ENCODE results near the gene ZRANB3. TPM values are rescaled to one million over a fixed set of nuclear protein-coding genes. Genes with fewer than 3 reads are reported as not detected.
"Not testable (repeated sequence)": the region's sequence is repeated elsewhere in the genome, so short reads cannot be mapped to it uniquely, and the experiment has no call there.

The ZRANB3 gene
- total RNA-seq, 2 experiments from 2014 or later, result 11.6 to 27.0 TPM

DNA sequence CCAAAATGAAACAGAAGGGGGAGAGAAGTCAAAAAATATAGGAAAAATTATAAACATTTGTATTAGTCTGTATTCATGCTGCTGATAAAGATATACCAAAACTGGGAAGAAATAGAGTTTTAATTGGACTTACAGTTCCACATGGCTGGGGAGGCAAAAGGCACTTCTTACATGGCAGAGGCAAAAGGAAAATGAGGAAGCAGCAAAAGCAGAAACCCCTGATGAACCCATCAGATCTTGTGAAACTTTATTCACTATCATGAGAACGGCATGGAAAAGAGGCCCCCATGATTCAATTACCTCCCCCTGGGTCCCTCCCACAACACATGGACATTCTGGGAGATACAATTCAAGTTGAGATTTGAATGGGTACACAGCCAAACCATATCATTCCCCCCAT, 79.1 kb downstream of the ZRANB3 start:
- H3K9me2 ChIP-seq (ENCODE audit: insufficient read depth, low read length), result no peaks in the 10 kb centered on the region
- ChIA-PET CTCF (ENCODE audit: unreplicated experiment) (no interaction called here), POLR2A (no interaction called here)
- H3K4me2 ChIP-seq (ENCODE audit: low read length), result no peak overlapping the region
- peaks cover 18% of the 10 kb centered on the region; the same call in 1 of the 2 replicates for H3K9me3 ChIP-seq (ENCODE audit: low read length)
- intact Hi-C loops (cut with micrococcal nuclease; ENCODE audit: unreplicated experiment), result no loop called here
- no TSS peak for BruUV-seq (replicated peaks)
- TF ChIP-seq CTCF (conservative IDR thresholded peaks at IDR 0.05; ENCODE audit: low read length) (no peak), EZH2phosphoT487 (IDR thresholded peaks at IDR 0.05; ENCODE audit: borderline replicate concordance, low read depth, low read length) (no peak)
- H3K4me3 ChIP-seq (ENCODE audit: low read depth, low read length, poor library complexity, severe bottlenecking), result no peak overlapping the region
- no peaks in the 10 kb centered on the region; the same call in 1 of the 2 replicates for H3K36me3 ChIP-seq (ENCODE audit: insufficient read depth, low read length)
- H3K4me1 ChIP-seq (ENCODE audit: insufficient read depth, low read length, poor library complexity, severe bottlenecking), result no peaks in the 10 kb centered on the region
- no peaks in the 10 kb centered on the region for H3K79me2 ChIP-seq (ENCODE audit: insufficient read depth, low read depth, low read length)
- H3K27ac ChIP-seq (ENCODE audit: low read depth, low read length, poor library complexity, severe bottlenecking), result no peak overlapping the region
- no peak for DNase-seq (ENCODE audit: low spot score)
- H4K20me1 ChIP-seq (ENCODE audit: insufficient read depth, low read length), result no peaks in the 10 kb centered on the region
- no peak overlapping the region for H2AFZ ChIP-seq (ENCODE audit: low read length)

DNA sequence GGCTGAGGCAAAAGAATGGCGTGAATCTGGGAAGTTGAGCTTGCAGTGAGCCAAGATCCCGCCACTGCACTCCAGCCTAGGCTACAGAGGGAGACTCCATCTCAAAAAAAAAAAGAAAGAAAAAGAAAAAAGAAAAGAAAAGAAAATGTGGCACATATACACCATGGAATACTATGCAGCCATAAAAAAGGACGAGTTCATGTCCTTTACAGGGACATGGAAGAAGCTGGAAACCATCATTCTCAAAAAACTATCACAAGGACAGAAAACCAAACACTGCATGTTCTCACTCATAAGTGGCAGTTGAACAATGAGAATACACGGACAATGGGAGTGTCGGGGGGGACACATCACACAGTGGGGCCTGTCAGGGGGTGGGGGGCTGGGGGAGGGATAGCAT, 88.0 kb downstream of the ZRANB3 start:
- H2AFZ ChIP-seq (ENCODE audit: low read length); H3K4me3 ChIP-seq (ENCODE audit: low read depth, low read length, poor library complexity, severe bottlenecking); H4K20me1 ChIP-seq (ENCODE audit: insufficient read depth, low read length); H3K9me3 ChIP-seq (ENCODE audit: low read length); CTCF ChIA-PET (ENCODE audit: unreplicated experiment); H3K9me2 ChIP-seq (ENCODE audit: insufficient read depth, low read length); BruUV-seq (replicated peaks); H3K79me2 ChIP-seq (ENCODE audit: insufficient read depth, low read depth, low read length); H3K36me3 ChIP-seq (ENCODE audit: insufficient read depth, low read length); H3K27ac ChIP-seq (ENCODE audit: low read depth, low read length, poor library complexity, severe bottlenecking); H3K4me2 ChIP-seq (ENCODE audit: low read length); H3K4me1 ChIP-seq (ENCODE audit: insufficient read depth, low read length, poor library complexity, severe bottlenecking); POLR2A ChIA-PET; DNase-seq (ENCODE audit: low spot score); intact Hi-C loops (cut with micrococcal nuclease; ENCODE audit: unreplicated experiment): not testable (repeated sequence)

DNA sequence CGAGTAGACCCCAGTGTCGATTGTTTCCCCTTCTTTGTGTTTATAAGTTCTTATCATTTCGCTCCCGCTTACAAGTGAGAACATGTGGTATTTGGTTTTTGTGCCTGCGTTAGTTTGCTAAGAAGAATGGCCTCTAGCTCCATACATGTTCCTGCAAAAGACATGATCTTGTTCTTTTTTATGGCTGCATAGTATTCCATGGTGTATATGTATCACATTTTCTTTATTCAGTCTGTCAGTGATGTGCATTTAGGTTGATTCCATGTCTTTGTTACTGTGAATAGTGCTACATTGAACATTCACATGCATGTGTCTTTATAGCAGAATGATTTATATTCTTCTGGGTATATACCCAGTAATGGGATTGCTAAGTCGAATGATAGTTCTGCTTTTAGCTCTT, 95.9 kb downstream of the ZRANB3 start:
- H3K4me1 ChIP-seq (ENCODE audit: insufficient read depth, low read length, poor library complexity, severe bottlenecking); H3K27ac ChIP-seq (ENCODE audit: low read depth, low read length, poor library complexity, severe bottlenecking); BruUV-seq (replicated peaks); CTCF ChIA-PET (ENCODE audit: unreplicated experiment); H3K36me3 ChIP-seq (ENCODE audit: insufficient read depth, low read length); H3K4me3 ChIP-seq (ENCODE audit: low read depth, low read length, poor library complexity, severe bottlenecking); DNase-seq (ENCODE audit: low spot score); H3K79me2 ChIP-seq (ENCODE audit: insufficient read depth, low read depth, low read length); H3K9me2 ChIP-seq (ENCODE audit: insufficient read depth, low read length); H3K9me3 ChIP-seq (ENCODE audit: low read length); H2AFZ ChIP-seq (ENCODE audit: low read length); H3K4me2 ChIP-seq (ENCODE audit: low read length); intact Hi-C loops (cut with micrococcal nuclease; ENCODE audit: unreplicated experiment); H4K20me1 ChIP-seq (ENCODE audit: insufficient read depth, low read length): not testable (repeated sequence)
- POLR2A ChIA-PET, result interaction anchor here (0.6 kb wide), 2 partner anchors 13 to 44 kb away, joined by 3 read pairs; no protein-coding TSS in a partner anchor

DNA sequence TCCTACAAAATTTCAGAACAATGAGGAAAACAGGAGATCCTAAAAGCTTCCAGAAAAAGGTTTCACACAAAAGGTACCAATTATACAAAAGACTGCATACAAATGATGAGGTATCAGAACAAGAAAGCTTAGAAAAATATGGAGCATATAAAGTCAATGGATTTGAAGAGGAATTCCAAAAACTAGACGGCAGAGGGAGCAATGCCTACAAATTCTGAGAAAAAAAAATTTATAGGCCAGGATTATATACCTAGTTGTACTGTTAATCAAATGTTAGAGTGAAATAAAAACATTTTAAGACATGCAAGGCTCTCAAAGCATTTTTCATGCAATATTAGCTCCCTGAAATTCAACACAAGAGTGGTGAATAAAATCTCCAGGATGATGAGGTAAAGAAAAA, 106.2 kb downstream of the ZRANB3 start:
- Histone ChIP-seq H3K4me3 (ENCODE audit: low read depth, low read length, poor library complexity, severe bottlenecking) (no peak overlapping the region), H3K4me2 (ENCODE audit: low read length) (no peak overlapping the region), H3K4me1 (ENCODE audit: insufficient read depth, low read length, poor library complexity, severe bottlenecking) (no peaks in the 10 kb centered on the region), H4K20me1 (ENCODE audit: insufficient read depth, low read length) (no peaks in the 10 kb centered on the region), H2AFZ (ENCODE audit: low read length) (no peak overlapping the region), H3K27ac (ENCODE audit: low read depth, low read length, poor library complexity, severe bottlenecking) (no peak overlapping the region), H3K9me3 (ENCODE audit: low read length) (peaks cover 8% of the 10 kb centered on the region; the same call in 1 of the 2 replicates), H3K79me2 (ENCODE audit: insufficient read depth, low read depth, low read length) (no peaks in the 10 kb centered on the region), H3K9me2 (ENCODE audit: insufficient read depth, low read length) (no peaks in the 10 kb centered on the region), H3K36me3 (ENCODE audit: insufficient read depth, low read length) (no peaks in the 10 kb centered on the region)
- intact Hi-C loops (cut with micrococcal nuclease; ENCODE audit: unreplicated experiment), result no loop called here
- DNase-seq (ENCODE audit: low spot score), result no peak
- ChIA-PET POLR2A (interaction anchor here (0.6 to 1.9 kb wide), 3 partner anchors 15 to 224 kb away, joined by 3 to 5 read pairs (median 3); no protein-coding TSS in a partner anchor), CTCF (ENCODE audit: unreplicated experiment) (no interaction called here)
- no peak for TF ChIP-seq EZH2phosphoT487 (IDR thresholded peaks at IDR 0.05; ENCODE audit: borderline replicate concordance, low read depth, low read length)
- peak; percentile 44; the same call in 1 of the 2 replicates for TF ChIP-seq CTCF (conservative IDR thresholded peaks at IDR 0.05; ENCODE audit: low read length)
- BruUV-seq (replicated peaks), result no TSS peak

All from OCI-LY7 (cell line).